Activated CD4-positive, alpha-beta T cell treated with anti-CD3 and anti-CD28 coated beads, Interleukin-2, Interleukin-4, amounts not matched to agents 100 ng/mL and 50 ng/mL, durations not matched to agents 16 hours and 8 hours (primary cell): ENCODE data around the gene CELF5.
A peak's percentile ranks its signal among the peaks of the same experiment; 100 is the strongest.
"Not testable (repeated sequence)": the region's sequence is repeated elsewhere in the genome, so short reads cannot be mapped to it uniquely, and the experiment has no call there.

Source experiments
- DNase-seq: peaks from one replicate; pipeline ENCODE4 v3.0.0-alpha.2; 2020; ENCODE audit warnings: low spot score

CELF5 gene

GRCh38 chr19:3274245-3274941 lies 49.9 kb downstream of the CELF5 start:
- no peak for DNase-seq

GRCh38 chr19:3274942-3275582 lies 50.6 kb downstream of the CELF5 start:
- peak; percentile 41 for DNase-seq

GRCh38 chr19:3275583-3276340 lies 51.3 kb downstream of the CELF5 start:
- peak; percentile 92 for DNase-seq

GRCh38 chr19:3276341-3276799 lies 51.9 kb downstream of the CELF5 start:
- DNase-seq = peak; percentile 8

GRCh38 chr19:3277649-3278048 lies 53.2 kb downstream of the CELF5 start:
- no peak for DNase-seq

- no peak for DNase-seq
These were observed 53.8 kb downstream of the CELF5 start for GRCh38 chr19:3278294-3278693.

- no peak for DNase-seq
These were observed 54.3 kb downstream of the CELF5 start for GRCh38 chr19:3278749-3279148.

GRCh38 chr19:3279306-3279705 lies 54.8 kb downstream of the CELF5 start:
- no peak for DNase-seq

- no peak for DNase-seq
These were observed 56.6 kb downstream of the CELF5 start for GRCh38 chr19:3281026-3281425.

- no peak for DNase-seq
These were observed 57.7 kb downstream of the CELF5 start for GRCh38 chr19:3282155-3282554.

- DNase-seq = no peak
These were observed 58.1 kb downstream of the CELF5 start for GRCh38 chr19:3282564-3282963.

- DNase-seq = no peak
These were observed 58.8 kb downstream of the CELF5 start for GRCh38 chr19:3283246-3283751.

GRCh38 chr19:3283886-3284657 lies 59.6 kb downstream of the CELF5 start:
- DNase-seq = no peak

GRCh38 chr19:3284759-3285646 lies 60.5 kb downstream of the CELF5 start:
- DNase-seq = peak; percentile 52

GRCh38 chr19:3285647-3286176 lies 61.3 kb downstream of the CELF5 start:
- DNase-seq = peak; percentile 27

- no peak for DNase-seq
These were observed 63.4 kb downstream of the CELF5 start for GRCh38 chr19:3287814-3288213.

GRCh38 chr19:3288437-3288836 lies 64.0 kb downstream of the CELF5 start:
- not testable (repeated sequence) for DNase-seq

GRCh38 chr19:3289971-3290569 lies 65.6 kb downstream of the CELF5 start:
- DNase-seq = no peak

GRCh38 chr19:3290858-3291257 lies 66.4 kb downstream of the CELF5 start:
- DNase-seq = not testable (repeated sequence)

- no peak for DNase-seq
These were observed 67.2 kb downstream of the CELF5 start for GRCh38 chr19:3291644-3292043.
